Measurements from ENCODE around the gene HOMER2.

DNA sequence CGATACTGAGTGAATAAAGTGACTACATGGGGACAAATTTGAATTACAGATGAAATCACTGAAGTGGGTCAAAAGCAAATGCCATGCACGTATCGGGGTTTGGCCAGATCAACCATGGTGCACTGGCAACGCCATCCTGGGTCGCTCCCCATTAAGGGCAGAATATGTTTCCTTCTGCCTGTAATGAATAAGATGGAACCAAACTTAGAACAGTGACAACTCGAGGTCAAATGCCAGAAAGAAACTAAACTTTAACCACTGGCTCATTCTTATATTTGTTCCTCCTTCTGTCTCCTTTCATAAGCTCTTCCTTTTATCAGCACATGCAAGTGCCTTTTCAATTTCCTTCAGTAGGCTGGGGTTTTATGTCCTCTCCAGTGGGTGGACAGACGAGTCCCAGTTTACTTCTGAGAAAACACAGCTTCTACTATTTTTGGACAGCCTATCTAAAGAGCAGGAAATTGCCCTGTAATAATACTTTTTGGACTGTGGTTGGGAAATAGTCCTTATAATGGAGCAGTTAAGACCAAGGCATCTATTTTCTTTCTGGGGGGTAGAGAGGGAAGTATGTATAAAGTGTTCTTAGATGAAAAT lies 81.7 kb downstream of the HOMER2 start:
- TF ChIP-seq, protein P1, sequence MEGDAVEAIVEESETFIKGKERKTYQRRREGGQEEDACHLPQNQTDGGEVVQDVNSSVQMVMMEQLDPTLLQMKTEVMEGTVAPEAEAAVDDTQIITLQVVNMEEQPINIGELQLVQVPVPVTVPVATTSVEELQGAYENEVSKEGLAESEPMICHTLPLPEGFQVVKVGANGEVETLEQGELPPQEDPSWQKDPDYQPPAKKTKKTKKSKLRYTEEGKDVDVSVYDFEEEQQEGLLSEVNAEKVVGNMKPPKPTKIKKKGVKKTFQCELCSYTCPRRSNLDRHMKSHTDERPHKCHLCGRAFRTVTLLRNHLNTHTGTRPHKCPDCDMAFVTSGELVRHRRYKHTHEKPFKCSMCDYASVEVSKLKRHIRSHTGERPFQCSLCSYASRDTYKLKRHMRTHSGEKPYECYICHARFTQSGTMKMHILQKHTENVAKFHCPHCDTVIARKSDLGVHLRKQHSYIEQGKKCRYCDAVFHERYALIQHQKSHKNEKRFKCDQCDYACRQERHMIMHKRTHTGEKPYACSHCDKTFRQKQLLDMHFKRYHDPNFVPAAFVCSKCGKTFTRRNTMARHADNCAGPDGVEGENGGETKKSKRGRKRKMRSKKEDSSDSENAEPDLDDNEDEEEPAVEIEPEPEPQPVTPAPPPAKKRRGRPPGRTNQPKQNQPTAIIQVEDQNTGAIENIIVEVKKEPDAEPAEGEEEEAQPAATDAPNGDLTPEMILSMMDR (IDR thresholded peaks at IDR 0.05), result no peak
- no peak for TF ChIP-seq ZFX (IDR thresholded peaks at IDR 0.05; ENCODE audit: borderline replicate concordance)
